Embryonic facial prominence (tissue), 1 donor: ENCODE data around the gene DENND1A.

Experiments
- DNase-seq: peaks from one replicate; pipeline ENCODE4 v3.0.0-alpha.2; 2016; ENCODE audit errors: extremely low spot score

DENND1A gene

DNA sequence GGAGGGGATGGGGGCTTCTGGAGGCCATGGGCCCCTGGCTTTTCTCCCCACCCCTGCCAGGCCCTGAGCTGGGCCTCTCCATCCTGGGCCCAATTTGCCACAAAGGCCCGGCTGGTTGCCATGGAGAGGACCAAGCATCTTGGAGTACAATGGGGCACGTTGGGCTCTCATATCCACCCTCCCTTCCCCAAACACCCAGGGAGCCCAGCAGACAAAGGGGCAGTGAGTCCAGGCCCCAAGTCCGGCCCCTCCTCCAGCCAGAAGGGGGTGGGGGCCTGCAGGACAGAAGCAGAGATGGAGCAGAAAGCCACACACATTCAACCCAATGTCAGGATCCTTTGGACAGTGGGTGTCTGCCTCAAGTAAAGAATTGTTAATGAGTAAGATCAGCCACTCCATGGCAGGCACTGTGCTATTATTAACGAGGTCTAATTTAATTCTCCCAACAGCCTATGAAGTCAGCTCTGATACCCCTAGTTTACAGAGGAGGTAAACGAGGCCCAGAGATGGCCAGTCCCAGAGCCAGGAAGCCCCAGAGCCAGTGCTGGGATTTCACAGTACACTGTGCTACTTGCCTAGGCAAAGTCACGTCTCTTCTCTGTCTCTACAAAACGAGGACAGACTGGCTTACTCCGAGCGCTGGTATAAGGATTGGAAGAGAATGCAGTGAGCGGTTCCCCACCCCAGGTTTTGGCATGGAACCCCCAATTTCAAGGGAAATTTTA, 571.6 kb downstream of the DENND1A start:
- no peak for DNase-seq

DNA sequence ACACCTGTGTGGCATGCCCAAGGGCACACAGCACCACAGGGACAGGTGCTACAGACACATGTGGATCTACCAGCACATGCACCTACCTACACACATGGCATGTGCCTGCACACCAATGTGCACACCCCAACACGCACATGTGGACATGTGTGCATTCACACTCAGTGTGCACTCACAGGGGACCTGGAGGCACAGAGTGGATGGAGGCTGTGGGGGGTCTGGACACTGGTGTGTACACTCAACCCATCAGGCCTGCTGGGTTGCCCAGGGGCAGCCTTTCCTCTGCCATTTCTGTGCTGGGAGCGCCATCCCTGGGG, 572.2 kb downstream of the DENND1A start:
- no peak for DNase-seq

GRCh38 chr9:123356851-123357742, 572.8 kb downstream of the DENND1A start:
- DNase-seq = no peak

GRCh38 chr9:123355761-123356431, 574.0 kb downstream of the DENND1A start, which contains the start of gene CRB2:
TSS of gene CRB2 (plus strand) at chr9:123356197. CDS start at chr9:123356261, 64 bp downstream.
- DNase-seq = no peak

GRCh38 chr9:123354806-123355508, 575.0 kb downstream of the DENND1A start:
- no peak for DNase-seq

GRCh38 chr9:123353984-123354591, 575.8 kb downstream of the DENND1A start:
- DNase-seq = no peak

GRCh38 chr9:123353041-123353440, 576.9 kb downstream of the DENND1A start:
- no peak for DNase-seq

GRCh38 chr9:123350590-123351310, 579.2 kb downstream of the DENND1A start:
- DNase-seq = no peak

DNA sequence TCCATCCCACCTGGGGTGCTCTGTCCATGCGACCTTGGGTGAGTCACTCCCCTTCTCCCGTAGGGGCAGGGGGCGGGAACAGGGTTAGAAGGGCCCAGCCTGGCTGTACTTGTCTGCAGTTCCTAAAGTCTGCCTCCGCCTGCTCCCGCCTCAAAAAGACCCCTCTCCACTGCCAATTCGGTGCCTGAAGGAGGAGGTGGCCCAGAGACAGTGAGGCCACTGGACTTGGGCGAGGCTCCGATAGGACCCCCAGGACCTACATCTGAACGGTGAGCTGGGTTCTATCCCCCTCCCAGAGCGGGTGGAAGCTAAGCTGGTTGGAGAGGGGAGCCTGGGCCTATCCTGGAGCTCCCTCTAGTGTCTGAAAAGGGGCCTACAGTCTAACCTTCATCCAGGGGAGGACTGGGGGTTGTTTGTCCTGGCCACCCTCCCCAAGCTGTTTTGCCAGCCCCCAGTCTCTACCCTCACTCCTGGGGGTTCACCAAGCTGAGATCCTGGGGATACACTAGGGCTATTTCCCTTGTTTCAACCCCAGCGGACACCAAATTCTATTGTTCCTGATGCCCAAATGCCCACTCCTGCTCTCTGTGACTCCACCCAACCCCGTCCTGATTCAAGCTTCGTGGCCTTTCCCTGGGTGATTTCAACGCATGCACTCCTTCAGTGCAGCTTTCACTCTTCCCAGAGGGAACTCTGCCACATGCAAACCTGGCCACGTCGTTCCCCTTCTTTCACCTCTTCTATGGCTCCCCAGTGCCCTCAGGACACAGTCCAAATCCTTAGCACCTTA, 580.0 kb downstream of the DENND1A start:
- DNase-seq = peak; percentile 44

DNA sequence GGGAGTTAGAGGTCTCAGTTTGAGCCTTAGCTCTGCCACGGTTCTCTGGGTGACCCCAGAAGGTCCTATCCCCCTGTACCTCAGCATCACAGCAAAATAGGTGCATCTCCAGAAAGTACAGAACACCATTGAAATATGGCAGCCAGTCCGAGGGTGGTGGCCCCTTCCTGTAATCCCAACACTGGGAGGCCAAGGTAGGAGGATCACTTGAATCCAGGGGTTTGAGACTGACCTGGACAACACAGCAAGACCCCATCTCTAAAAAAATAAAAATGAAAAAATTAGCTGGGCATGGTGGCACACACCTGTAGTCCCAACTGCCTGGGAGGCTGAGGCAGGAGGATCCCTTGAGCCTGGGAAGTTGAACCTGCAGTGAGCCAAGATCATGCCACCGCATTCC, 580.9 kb downstream of the DENND1A start:
- DNase-seq = no peak

DNA sequence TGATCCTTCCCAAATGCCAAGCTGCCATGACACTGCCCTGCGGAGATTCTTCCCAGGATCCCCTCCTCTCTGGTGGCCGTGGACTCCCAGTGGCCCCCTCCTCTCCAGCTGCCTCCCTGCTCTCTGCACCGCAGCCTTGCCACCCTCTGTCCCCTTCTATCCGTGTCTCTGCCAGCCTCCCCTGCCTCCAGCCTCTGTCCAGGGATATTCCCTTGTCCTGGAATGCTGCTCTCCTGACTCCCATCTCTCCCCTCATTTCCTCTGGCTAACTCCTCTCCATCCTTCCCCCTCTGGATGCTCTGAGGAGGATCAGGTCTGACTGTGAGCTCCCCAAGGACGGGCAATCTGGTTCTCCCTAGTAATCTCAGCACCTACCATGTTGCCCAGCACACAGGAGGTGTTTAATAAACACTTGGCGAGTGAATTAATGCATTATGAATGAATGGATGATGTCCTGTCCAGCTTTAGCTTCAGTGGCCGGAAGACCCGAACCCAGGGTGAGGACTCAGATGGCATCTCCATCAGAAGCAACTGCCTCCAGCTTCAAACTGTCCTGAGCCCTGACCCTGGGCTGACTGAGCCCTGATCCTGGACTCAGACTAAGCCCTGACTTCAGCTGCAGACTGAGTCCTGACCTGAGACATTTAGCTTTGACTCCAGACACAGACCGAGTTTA, 581.5 kb downstream of the DENND1A start:
- no peak for DNase-seq

DNA sequence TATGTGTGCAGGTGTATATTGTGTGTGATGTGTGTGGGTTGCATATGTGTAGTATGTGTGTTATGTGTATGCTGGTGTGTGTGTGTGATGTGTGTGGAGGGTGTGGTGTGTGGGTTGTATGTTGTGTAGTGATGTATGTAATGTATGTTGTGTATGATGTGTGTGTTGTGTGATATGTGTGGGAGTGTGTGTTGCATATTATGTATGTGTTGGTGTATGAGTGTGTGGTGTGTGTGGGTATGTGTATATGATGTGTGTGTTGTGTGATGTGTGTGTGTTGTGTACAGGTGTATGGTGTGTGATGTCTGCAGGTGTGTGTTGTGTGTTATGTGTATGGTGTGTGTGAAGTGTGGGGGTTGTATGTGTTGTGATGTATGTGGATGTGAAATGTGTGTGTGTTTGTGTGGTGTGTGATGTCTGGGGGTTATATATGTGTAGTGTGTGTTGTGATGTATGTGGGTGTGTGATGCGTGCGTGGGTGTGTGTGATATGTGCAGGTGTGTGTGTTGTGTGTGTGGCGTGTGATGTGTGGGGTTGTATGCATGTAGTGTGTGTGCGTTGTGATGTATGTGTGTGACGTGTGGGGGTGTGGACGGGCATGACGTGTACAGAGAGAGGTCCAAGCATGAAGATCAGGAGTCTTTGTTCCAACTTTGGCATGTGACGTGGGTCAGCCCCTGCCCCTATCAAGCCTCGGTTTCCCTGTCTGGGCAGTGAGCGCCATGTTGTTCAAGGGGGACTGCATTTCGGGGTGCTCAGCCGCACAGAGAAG, 582.5 kb downstream of the DENND1A start:
- DNase-seq = no peak

DNA sequence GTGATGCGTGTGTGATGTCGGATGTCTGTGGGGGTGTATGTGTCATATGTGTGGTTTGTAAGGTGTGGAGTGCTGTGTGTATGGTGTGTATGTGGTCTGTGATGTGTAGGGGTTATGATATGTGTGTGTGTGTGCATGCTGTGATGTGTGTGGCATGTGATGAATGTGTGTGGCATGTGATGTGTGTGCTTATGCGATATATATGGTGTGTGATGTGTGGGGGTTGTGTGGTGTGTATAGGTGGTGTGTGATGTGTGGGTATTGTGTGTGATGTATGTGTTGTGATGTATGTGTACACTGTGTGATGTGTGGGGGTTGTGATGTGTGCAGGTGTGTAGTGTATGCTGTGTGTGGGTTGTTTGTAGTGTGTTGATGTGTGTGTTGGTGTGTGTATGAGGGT, 583.1 kb downstream of the DENND1A start:
- DNase-seq = no peak

GRCh38 chr9:123346026-123346425, 583.9 kb downstream of the DENND1A start:
- no peak for DNase-seq

DNA sequence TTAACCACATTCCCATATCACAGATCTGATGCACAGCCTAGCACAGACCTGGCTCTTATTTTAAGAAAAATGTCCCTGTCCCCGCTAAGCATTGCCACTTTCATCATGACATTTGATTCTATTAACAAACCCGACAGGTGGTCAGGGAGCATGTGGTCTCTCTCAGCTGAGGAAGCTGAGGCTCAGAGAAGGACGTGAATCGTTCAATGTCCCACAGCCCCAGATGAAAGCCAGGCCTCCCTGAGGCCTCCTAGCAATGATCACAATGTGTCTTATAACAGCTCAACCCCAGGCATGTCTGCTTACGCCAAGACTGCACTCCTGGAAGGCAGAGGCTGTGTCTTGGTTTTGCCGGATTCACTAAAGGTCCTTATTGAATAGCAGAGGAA, 584.4 kb downstream of the DENND1A start:
- DNase-seq = no peak

DNA sequence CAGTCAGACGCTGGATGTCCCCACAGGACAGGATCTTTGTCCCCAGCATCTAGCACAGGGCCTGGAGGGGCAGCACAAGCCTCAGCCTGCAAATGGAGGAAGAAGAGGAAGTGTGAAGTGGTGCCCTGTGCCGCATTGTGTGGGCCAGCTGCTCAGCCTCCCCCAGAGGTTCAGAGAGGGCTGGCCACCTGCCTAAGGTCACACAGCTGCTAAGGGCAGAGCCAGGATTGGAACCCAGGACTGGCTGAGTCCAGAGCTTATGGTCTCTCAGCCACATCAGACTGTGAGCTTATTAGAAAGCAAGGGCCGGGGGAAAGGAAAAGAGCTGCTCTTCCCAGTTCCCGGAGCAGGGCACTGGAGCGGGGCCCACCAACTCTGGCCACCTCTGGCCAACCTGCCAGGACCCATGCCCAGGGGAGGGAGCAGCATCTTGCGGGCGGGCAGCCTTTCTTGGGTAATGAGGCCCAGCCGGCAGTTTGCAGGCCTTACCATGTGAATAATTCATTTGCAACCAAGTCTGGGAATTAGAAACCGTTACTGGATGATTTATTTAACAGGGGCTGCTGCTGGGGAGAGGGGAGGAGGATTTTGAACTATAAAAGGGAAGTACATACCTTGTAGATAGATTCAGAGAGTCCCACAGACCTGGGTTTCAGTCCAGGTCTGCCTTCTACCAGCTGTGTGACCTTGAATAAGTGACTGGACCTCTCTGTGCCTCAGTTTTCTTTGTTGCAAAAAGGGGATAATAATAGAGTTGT, 585.6 kb downstream of the DENND1A start:
- DNase-seq = no peak

GRCh38 chr9:123343443-123344191, 586.3 kb downstream of the DENND1A start:
- DNase-seq = no peak
